H1 (cell line): ENCODE results near the gene DOCK3. TPM values are rescaled to one million over a fixed set of nuclear protein-coding genes. Genes with fewer than 3 reads are reported as not detected.

Experiments
- CTCF ChIA-PET: fragments of 300-600 bp; sonication (Branson Sonifier 250); formaldehyde crosslinking; loops from one replicate; lab custom pipeline; 2021; ENCODE audit not compliant: partially characterized antibody; lab: Charles Lee
- POLR2A ChIA-PET: fragments of 300-600 bp; sonication (Branson Sonifier 250); formaldehyde crosslinking; loops from one replicate; lab custom pipeline; 2021; ENCODE audit warnings: inconsistent platforms; ENCODE audit not compliant: partially characterized antibody; lab: Charles Lee
- DNase-seq, 2 experiments: peaks; one replicate each; pipeline versions ENCODE4 v3.0.0 to v3.0.0-alpha.2; 2010 to 2022; ENCODE audit warnings: low spot score in 2 of 2, low read depth in 1 of 2, mixed read lengths in 1 of 2
- FAIRE-seq: peaks from 2 replicates; lab custom pipeline; 2011; peaks lifted over from hg19 to GRCh38; lab: Jason Lieb, UNC
- H2AFZ ChIP-seq: 2 replicates; pipeline ENCODE4 v1.8.1; 2012; ENCODE audit warnings: low read length, inconsistent platforms
- H2AK5ac ChIP-seq: 2 replicates; pipeline ENCODE4 v1.6.1; 2013; ENCODE audit warnings: low read depth, low read length
- H2BK120ac ChIP-seq: replicated peaks from 2 replicates; pipeline ENCODE3; 2013; ENCODE audit warnings: low read depth, low read length, inconsistent platforms
- H2BK12ac ChIP-seq: 2 replicates; pipeline ENCODE4 v1.6.1; 2013; ENCODE audit warnings: low read depth, low read length
- H2BK15ac ChIP-seq: 2 replicates; pipeline ENCODE4 v1.6.1; 2013; ENCODE audit warnings: low read length
- H2BK20ac ChIP-seq: 2 replicates; pipeline ENCODE4 v1.6.1; 2013; ENCODE audit warnings: low read length
- H2BK5ac ChIP-seq: 2 replicates; pipeline ENCODE4 v1.6.1; 2013; ENCODE audit warnings: low read depth, low read length
- H3K14ac ChIP-seq: 2 replicates; pipeline ENCODE4 v1.6.1; 2013; ENCODE audit warnings: inconsistent platforms; ENCODE audit not compliant: insufficient read length
- H3K18ac ChIP-seq: 2 replicates; pipeline ENCODE4 v1.6.1; 2013; ENCODE audit warnings: low read length; ENCODE audit errors: extremely low read depth
- H3K23ac ChIP-seq: 2 replicates; pipeline ENCODE4 v1.6.1; 2013; ENCODE audit warnings: inconsistent platforms; ENCODE audit not compliant: insufficient read length
- H3K23me2 ChIP-seq: 2 replicates; pipeline ENCODE4 v1.6.1; 2013; ENCODE audit warnings: low read depth, low read length
- H3K27ac ChIP-seq: 2 replicates; pipeline ENCODE4 v1.6.1; 2011; ENCODE audit warnings: low read depth, low read length, inconsistent platforms
- H3K27me3 ChIP-seq, 4 experiments: replicated peaks in 1 of 4; 1 replicate in 1 of 4; 2 replicates in 3 of 4; pipeline versions ENCODE4 v1.6.1 to v1.8.1; 2011 to 2013; ENCODE audit warnings: low read length in 3 of 4, mild to moderate bottlenecking in 3 of 4, inconsistent platforms in 2 of 4, mixed read lengths in 2 of 4, moderate library complexity in 1 of 4; ENCODE audit not compliant: control insufficient read depth in 3 of 4, insufficient read depth in 3 of 4; ENCODE audit errors: extremely low read depth in 1 of 4
- H3K36me3 ChIP-seq, 4 experiments: 2 replicates each; pipeline versions ENCODE4 v1.6.1 to v1.8.1; 2011 to 2013; ENCODE audit warnings: mild to moderate bottlenecking in 4 of 4, low read length in 3 of 4, moderate library complexity in 2 of 4, control low read depth in 1 of 4, inconsistent platforms in 1 of 4; ENCODE audit not compliant: insufficient read depth in 4 of 4, control insufficient read depth in 2 of 4
- H3K4ac ChIP-seq: replicated peaks from 2 replicates; pipeline ENCODE3; 2013; ENCODE audit warnings: low read length, low read depth, mixed read lengths, inconsistent platforms; ENCODE audit not compliant: insufficient read length
- H3K4me1 ChIP-seq, 4 experiments: replicated peaks in 1 of 4; 1 replicate in 1 of 4; 2 replicates in 3 of 4; pipeline versions ENCODE4 v1.6.1 to v1.8.1; 2011 to 2013; ENCODE audit warnings: low read length in 3 of 4, inconsistent platforms in 2 of 4, mixed read lengths in 1 of 4; ENCODE audit not compliant: insufficient read depth in 4 of 4, control insufficient read depth in 3 of 4
- H3K4me2 ChIP-seq, 2 experiments: 2 replicates each; pipeline versions ENCODE4 v1.6.1 to v1.8.1; 2011 to 2013; ENCODE audit warnings: low read depth in 2 of 2, low read length in 2 of 2, control low read depth in 1 of 2, inconsistent platforms in 1 of 2, mild to moderate bottlenecking in 1 of 2; ENCODE audit not compliant: insufficient read depth in 1 of 2
- H3K4me3 ChIP-seq, 4 experiments: fragments of 200-600, 300-600 bp in 1 of 4; sonication (generic), shearing (Covaris generic), sonication (Bioruptor Twin) in 1 of 4; 2 replicates each; pipeline versions ENCODE4 v1.5.1 to v1.8.1; 2011 to 2016; ENCODE audit warnings: low read length in 4 of 4, low read depth in 3 of 4, control low read depth in 2 of 4, inconsistent platforms in 2 of 4, mild to moderate bottlenecking in 2 of 4, mixed read lengths in 1 of 4, moderate library complexity in 1 of 4; ENCODE audit not compliant: insufficient read depth in 2 of 4; ENCODE audit errors: extremely low read depth in 1 of 4
- H3K56ac ChIP-seq: replicated peaks from 2 replicates; pipeline ENCODE3; 2013; ENCODE audit warnings: low read depth, mild to moderate bottlenecking, mixed read lengths, low read length, inconsistent platforms; ENCODE audit not compliant: insufficient read length
- H3K79me1 ChIP-seq: 2 replicates; pipeline ENCODE4 v1.6.1; 2013; ENCODE audit warnings: low read depth, low read length, control low read depth
- H3K79me2 ChIP-seq, 2 experiments: 2 replicates each; pipeline versions ENCODE4 v1.6.1 to v1.8.1; 2012 to 2013; ENCODE audit warnings: low read length in 2 of 2, mild to moderate bottlenecking in 2 of 2, inconsistent platforms in 1 of 2; ENCODE audit not compliant: insufficient read depth in 2 of 2, control insufficient read depth in 1 of 2
- H3K9ac ChIP-seq, 4 experiments: replicated peaks in 1 of 4; 1 replicate in 1 of 4; 2 replicates in 3 of 4; pipeline versions ENCODE4 v1.6.1 to v1.8.1; 2011 to 2013; ENCODE audit warnings: low read depth in 3 of 4, low read length in 3 of 4, control low read depth in 2 of 4, mild to moderate bottlenecking in 2 of 4, moderate library complexity in 2 of 4, inconsistent platforms in 1 of 4; ENCODE audit errors: extremely low read depth in 1 of 4
- H3K9me3 ChIP-seq, 2 experiments: 2 replicates each; pipeline versions ENCODE4 v1.6.1 to v1.8.1; 2012 to 2013; ENCODE audit warnings: mild to moderate bottlenecking in 2 of 2, moderate library complexity in 2 of 2, control low read depth in 1 of 2, inconsistent platforms in 1 of 2, low read depth in 1 of 2, low read length in 1 of 2, mixed read lengths in 1 of 2; ENCODE audit not compliant: insufficient read depth in 2 of 2
- H4K20me1 ChIP-seq, 2 experiments: replicated peaks in 1 of 2; 2 replicates each; pipeline versions ENCODE3 to v1.8.1; 2011 to 2013; ENCODE audit warnings: inconsistent platforms in 2 of 2, low read length in 2 of 2, mild to moderate bottlenecking in 1 of 2; ENCODE audit not compliant: insufficient read depth in 2 of 2, control insufficient read depth in 1 of 2
- H4K5ac ChIP-seq: 2 replicates; pipeline ENCODE4 v1.6.1; 2013; ENCODE audit warnings: low read length, low read depth, mixed read lengths, inconsistent platforms; ENCODE audit not compliant: insufficient read length
- H4K8ac ChIP-seq: 2 replicates; pipeline ENCODE4 v1.8.0; 2013; ENCODE audit warnings: mild to moderate bottlenecking, moderate library complexity, low read length, inconsistent platforms; ENCODE audit not compliant: insufficient read depth; ENCODE audit errors: extremely low read depth
- H4K91ac ChIP-seq: replicated peaks from 2 replicates; pipeline ENCODE3; 2013; ENCODE audit warnings: low read length, mixed read lengths, inconsistent platforms; ENCODE audit not compliant: insufficient read length
- BACH1 ChIP-seq: IDR thresholded peaks from 2 replicates; pipeline ENCODE4 v1.6.1; 2012; ENCODE audit warnings: low read length, improper control_type of control experiment
- RXRA ChIP-seq: IDR thresholded peaks from 2 replicates; pipeline ENCODE4 v1.6.1; 2011; ENCODE audit warnings: low read depth, mild to moderate bottlenecking, low read length, moderate library complexity; ENCODE audit not compliant: insufficient read depth
- WGBS, 2 experiments: shearing (Covaris generic) in 1 of 2; methylation state at CpG; one replicate each; pipeline versions ENCODE4 v1.1.6 to v1.1.7; 2013 to 2015; ENCODE audit warnings: low lambda C conversion rate in 2 of 2, mixed read lengths in 2 of 2, inconsistent platforms in 1 of 2, low coverage in 1 of 2, missing lambda C conversion rate in 1 of 2; ENCODE audit not compliant: insufficient replicate concordance in 2 of 2, insufficient coverage in 1 of 2, insufficient read length in 1 of 2; ENCODE audit errors: extremely low coverage in 1 of 2, missing lambda C conversion rate in 1 of 2; 5-methylcytosine and 5-hydroxymethylcytosine counted together
- polyA plus RNA-seq, 7 experiments: library from polyadenylated mRNA; depleted of rRNA in 3 of 7; stranded (reverse) in 5 of 7; unstranded in 2 of 7; fragments of >200 nt in 5 of 7; fragments of 200-250 nt in 2 of 7; gene quantifications; 1 replicate in 5 of 7; 2 replicates in 1 of 7; 4 replicates in 1 of 7; pipeline versions ENCODE4 v1.2.1 to v1.2.3, GENCODE V29; 2011 to 2013; ENCODE audit warnings: missing spikeins in 2 of 7, mixed read lengths in 2 of 7
- total RNA-seq: library from RNA; stranded (reverse); fragmentation: NEBNext Ultra II Directional; extraction: Animal tissue kit (Norgen Biotek cat#: 25700); gene quantifications from 2 replicates; pipeline ENCODE4 v1.2.1, GENCODE V29; 2021

Gene DOCK3
- total and polyA plus RNA-seq, 2 of the 8 experiments (the other 6 are each of a cell fraction or from before 2014, with no cell fraction given) = 2.7 to 5.0 TPM

DNA sequence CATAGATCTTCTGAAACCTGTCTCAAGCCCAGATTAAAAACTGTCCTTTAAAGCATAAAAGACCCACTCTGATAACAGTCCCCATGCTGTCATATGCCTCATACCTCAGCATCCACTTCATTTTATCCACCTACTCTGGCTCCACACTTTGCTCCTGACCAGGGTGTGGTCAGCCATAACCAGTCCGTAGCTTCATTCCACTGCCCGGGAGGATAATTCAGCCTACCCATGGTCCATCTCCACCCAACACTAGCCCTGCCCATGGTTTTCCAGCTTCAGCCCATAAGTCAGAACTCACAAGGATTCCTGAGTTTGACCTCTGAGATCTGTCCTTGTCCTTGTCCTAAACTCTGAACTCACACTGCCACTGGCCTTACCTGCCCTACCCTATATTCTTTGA, 448.2 kb downstream of the DOCK3 start:
- CTCF ChIA-PET = interaction anchor here (1.2 kb wide), 1 partner anchor 14 kb away, joined by 3 read pairs; no protein-coding TSS in a partner anchor
- POLR2A ChIA-PET = no interaction called here
- H2AFZ ChIP-seq = no peak overlapping the region
- H2BK15ac ChIP-seq = no peak overlapping the region
- H3K36me3 ChIP-seq = no peaks in the 10 kb centered on the region
- no peak for FAIRE-seq
- no peak overlapping the region for H3K14ac ChIP-seq
- H2BK12ac ChIP-seq = no peak overlapping the region
- H3K79me1 ChIP-seq = no peaks in the 10 kb centered on the region; the same call in 1 of the 2 replicates
- no peak overlapping the region for H3K18ac ChIP-seq
- H3K79me2 ChIP-seq = no peaks in the 10 kb centered on the region; a peak in 1 of 4 replicates
- H3K9me3 ChIP-seq = no peaks in the 10 kb centered on the region
- H4K91ac ChIP-seq = no peak overlapping the region
- no peak overlapping the region for H2BK20ac ChIP-seq
- H2AK5ac ChIP-seq = no peak overlapping the region
- no peak overlapping the region for H3K4ac ChIP-seq
- H3K27me3 ChIP-seq = no peaks in the 10 kb centered on the region
- H3K56ac ChIP-seq = no peak overlapping the region
- 97% methylated on average over 2 of the region's 2 CpGs; no CpG with 5 or more reads in 1 of the 2 experiments for WGBS, 2 experiments
- no peak for DNase-seq
- no peak overlapping the region for H4K5ac ChIP-seq
- no peak overlapping the region for H4K8ac ChIP-seq
- H4K20me1 ChIP-seq = no peaks in the 10 kb centered on the region
- TF ChIP-seq BACH1 = no peak
- TF ChIP-seq RXRA = no peak
- H3K23me2 ChIP-seq = no peaks in the 10 kb centered on the region
- H3K4me3 ChIP-seq = no peak overlapping the region
- H3K9ac ChIP-seq = no peak overlapping the region
- H3K4me2 ChIP-seq = no peak overlapping the region
- no peak overlapping the region for H3K27ac ChIP-seq
- no peak overlapping the region for H3K23ac ChIP-seq
- H2BK120ac ChIP-seq = no peak overlapping the region
- no peak overlapping the region for H2BK5ac ChIP-seq
- no peaks in the 10 kb centered on the region for H3K4me1 ChIP-seq
